ENCODE data around the gene SMIM1. TPM values are rescaled to one million over a fixed set of nuclear protein-coding genes. Genes with fewer than 3 reads are reported as not detected.

Gene SMIM1
- total RNA-seq, 3 donors from 2014 or later (not counting 1 experiment from before 2014, with no cell fraction given) = 0.78 to 2.6 (median 1.6) TPM

DNA sequence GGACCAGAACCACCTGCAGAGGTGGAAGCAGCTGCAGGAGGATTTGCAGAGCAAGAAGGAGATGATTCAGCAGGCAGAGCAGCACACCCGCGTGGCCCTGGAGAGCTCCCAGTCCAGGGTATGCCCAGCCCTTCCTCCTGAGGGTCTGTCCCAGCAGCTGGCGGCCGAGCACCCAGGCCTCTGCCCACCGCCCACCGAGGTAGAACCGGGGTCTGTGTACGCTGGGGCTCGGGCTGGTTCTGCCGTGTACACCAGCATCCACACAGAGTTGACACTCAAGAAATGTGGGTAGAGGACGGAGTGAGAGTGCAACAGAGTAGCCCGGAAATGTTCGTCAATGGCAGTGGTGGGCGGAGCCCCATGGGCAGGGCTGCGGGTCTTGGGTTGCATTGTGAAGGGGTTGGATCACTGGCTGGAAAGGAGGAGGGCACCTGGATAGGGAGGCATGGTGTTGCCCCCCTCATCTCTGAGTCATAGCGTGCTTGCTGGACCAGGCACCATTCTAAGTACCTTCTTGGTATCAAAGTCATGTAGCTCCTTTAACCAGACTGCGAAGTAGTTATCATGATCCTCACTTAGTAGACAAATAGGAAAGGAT, 5.1 kb upstream of the SMIM1 start:
- Mint-ChIP-seq H3K27ac (no peak overlapping the region), H3K4me3 (no peak overlapping the region), H3K4me1 (peaks cover 0 to 10% of the 10 kb centered on the region in 2 donors), H3K27me3 (ENCODE audit: low read depth in 2 of 2) (peaks cover 3 to 12% of the 10 kb centered on the region in 2 donors), H3K9me3 (no peaks in the 10 kb centered on the region), H3K36me3 (no peaks in the 10 kb centered on the region)
- Histone ChIP-seq H3K4me3 (ENCODE audit: low read length) (no peak overlapping the region), H3K27ac (ENCODE audit: low read length) (no peak overlapping the region), H3K27me3 (ENCODE audit: control insufficient read depth, insufficient read depth, low read length) (no peaks in the 10 kb centered on the region), H3K9me3 (ENCODE audit: control insufficient read depth, insufficient read depth, low read length) (no peaks in the 10 kb centered on the region), H3K4me1 (ENCODE audit: control insufficient read depth, insufficient read depth, low read length) (peaks cover 9% of the 10 kb centered on the region), H3K36me3 (ENCODE audit: control insufficient read depth, insufficient read depth, low read length) (no peaks in the 10 kb centered on the region)
- TF ChIP-seq, protein P1, sequence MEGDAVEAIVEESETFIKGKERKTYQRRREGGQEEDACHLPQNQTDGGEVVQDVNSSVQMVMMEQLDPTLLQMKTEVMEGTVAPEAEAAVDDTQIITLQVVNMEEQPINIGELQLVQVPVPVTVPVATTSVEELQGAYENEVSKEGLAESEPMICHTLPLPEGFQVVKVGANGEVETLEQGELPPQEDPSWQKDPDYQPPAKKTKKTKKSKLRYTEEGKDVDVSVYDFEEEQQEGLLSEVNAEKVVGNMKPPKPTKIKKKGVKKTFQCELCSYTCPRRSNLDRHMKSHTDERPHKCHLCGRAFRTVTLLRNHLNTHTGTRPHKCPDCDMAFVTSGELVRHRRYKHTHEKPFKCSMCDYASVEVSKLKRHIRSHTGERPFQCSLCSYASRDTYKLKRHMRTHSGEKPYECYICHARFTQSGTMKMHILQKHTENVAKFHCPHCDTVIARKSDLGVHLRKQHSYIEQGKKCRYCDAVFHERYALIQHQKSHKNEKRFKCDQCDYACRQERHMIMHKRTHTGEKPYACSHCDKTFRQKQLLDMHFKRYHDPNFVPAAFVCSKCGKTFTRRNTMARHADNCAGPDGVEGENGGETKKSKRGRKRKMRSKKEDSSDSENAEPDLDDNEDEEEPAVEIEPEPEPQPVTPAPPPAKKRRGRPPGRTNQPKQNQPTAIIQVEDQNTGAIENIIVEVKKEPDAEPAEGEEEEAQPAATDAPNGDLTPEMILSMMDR (IDR thresholded peaks at IDR 0.05) = no peak
- no peak for DNase-seq
- intact Hi-C loops (cut with micrococcal nuclease) = no loop called here
- 93% methylated on average over 17 of the region's 17 CpGs for WGBS (ENCODE audit: insufficient coverage)
- no peak for ATAC-seq

DNA sequence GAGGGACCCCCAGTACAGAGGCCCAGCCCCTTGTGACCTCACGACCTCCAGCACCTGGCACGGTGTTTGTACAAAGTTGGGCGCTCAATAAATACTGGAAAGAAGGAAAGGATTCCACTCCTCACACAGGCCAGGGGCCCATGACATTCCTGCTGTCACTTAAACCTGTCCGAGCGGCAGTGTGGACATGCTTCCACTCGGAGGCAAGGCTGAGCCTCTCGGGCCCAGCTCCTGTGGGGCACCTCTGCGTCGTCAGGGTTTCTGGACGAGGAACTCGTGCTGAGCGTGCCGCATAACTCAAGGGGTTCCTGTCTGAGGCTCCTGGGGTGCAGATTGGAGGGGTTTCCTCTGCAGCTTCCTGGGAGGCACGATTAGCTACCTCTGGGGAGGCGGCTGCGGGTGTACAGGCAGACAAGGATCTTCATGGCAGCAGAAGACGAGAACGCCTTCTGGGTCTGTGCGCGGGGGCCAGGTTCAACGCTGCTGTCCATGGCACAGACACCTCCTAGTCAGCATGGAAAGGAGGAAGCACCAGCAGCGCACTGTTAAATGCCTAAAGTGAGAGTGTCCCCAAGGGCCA, 3.6 kb upstream of the SMIM1 start:
- H3K4me1 Mint-ChIP-seq = peaks cover 0 to 16% of the 10 kb centered on the region in 2 donors
- H3K27ac Mint-ChIP-seq = no peak overlapping the region
- no peak overlapping the region for H3K4me3 ChIP-seq (ENCODE audit: low read length)
- H3K36me3 ChIP-seq (ENCODE audit: control insufficient read depth, insufficient read depth, low read length) = no peaks in the 10 kb centered on the region
- peaks cover 3 to 12% of the 10 kb centered on the region in 2 donors for H3K27me3 Mint-ChIP-seq (ENCODE audit: low read depth in 2 of 2)
- peaks cover 17% of the 10 kb centered on the region for H3K4me1 ChIP-seq (ENCODE audit: control insufficient read depth, insufficient read depth, low read length)
- no peaks in the 10 kb centered on the region for H3K36me3 Mint-ChIP-seq
- ATAC-seq (no peak), DNase-seq (no peak)
- H3K4me3 Mint-ChIP-seq = no peak overlapping the region
- no peak overlapping the region for H3K27ac ChIP-seq (ENCODE audit: low read length)
- no peaks in the 10 kb centered on the region for H3K9me3 Mint-ChIP-seq
- TF ChIP-seq, protein P1 (IDR thresholded peaks at IDR 0.05) = no peak
- H3K9me3 ChIP-seq (ENCODE audit: control insufficient read depth, insufficient read depth, low read length) = no peaks in the 10 kb centered on the region
- H3K27me3 ChIP-seq (ENCODE audit: control insufficient read depth, insufficient read depth, low read length) = no peaks in the 10 kb centered on the region
- intact Hi-C loops (cut with micrococcal nuclease) = no loop called here
- WGBS (ENCODE audit: insufficient coverage) = 71% methylated on average over 22 of the region's 22 CpGs

DNA sequence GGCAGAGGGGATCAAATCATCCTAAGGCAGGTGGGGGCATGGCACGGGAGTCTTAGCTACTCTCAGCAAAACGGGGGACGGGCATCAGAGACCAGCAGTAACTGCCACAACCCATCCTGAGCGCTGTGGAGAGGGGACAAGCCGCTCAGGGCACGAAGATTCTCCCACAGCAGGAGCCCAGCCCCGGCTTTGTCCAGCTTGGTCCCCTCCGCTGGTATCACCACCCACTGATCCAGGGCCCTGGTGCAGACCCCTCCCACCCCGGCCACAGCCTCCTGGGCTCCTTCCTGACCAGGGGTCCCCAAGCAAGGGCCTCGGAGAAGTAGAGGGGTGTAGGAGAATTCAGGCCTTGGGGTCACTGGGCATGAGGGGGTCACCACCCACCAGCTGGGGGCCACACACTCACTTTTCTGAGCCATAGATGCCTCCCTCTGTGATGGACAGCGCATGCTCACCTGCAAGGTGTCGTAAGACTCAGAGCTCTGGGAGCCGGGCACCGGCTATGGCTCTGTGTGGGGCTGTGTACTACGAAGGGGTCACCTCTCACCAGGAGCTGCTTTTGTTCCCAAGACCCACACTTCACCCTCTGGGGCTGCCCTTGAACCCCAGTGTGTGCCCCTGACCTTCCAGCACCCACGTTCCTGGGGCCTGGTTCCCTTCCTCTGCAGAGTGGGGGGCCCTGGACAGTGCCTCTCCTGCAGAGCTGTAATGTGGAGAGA, 2.3 kb upstream of the SMIM1 start:
- TF ChIP-seq, protein P1 (IDR thresholded peaks at IDR 0.05) = no peak
- WGBS (ENCODE audit: insufficient coverage) = 90% methylated on average over 16 of the region's 16 CpGs

More for the DNA sequence above, 2.3 kb upstream of the SMIM1 start:
- Histone ChIP-seq H3K27ac (ENCODE audit: low read length) (no peak overlapping the region), H3K9me3 (ENCODE audit: control insufficient read depth, insufficient read depth, low read length) (no peaks in the 10 kb centered on the region), H3K27me3 (ENCODE audit: control insufficient read depth, insufficient read depth, low read length) (no peaks in the 10 kb centered on the region), H3K36me3 (ENCODE audit: control insufficient read depth, insufficient read depth, low read length) (no peaks in the 10 kb centered on the region), H3K4me1 (ENCODE audit: control insufficient read depth, insufficient read depth, low read length) (peaks cover 20% of the 10 kb centered on the region), H3K4me3 (ENCODE audit: low read length) (no peak overlapping the region)
- ATAC-seq (no peak), DNase-seq (no peak)
- Mint-ChIP-seq H3K9me3 (no peaks in the 10 kb centered on the region), H3K27me3 (ENCODE audit: low read depth in 2 of 2) (peaks cover 3 to 12% of the 10 kb centered on the region in 2 donors), H3K36me3 (no peaks in the 10 kb centered on the region), H3K4me1 (peaks cover 0 to 16% of the 10 kb centered on the region in 2 donors), H3K27ac (no peak overlapping the region), H3K4me3 (no peak overlapping the region)
- intact Hi-C loops (cut with micrococcal nuclease) = loop anchor here (5.0 kb wide), 1 partner anchor 132 kb away; the partner anchor contains the start of gene C1orf174

All from natural killer cell (primary cell).